NK-92 treated with Interleukin-12 subunit alpha and Interleukin-12 subunit beta, amount 100 ng/mL, for 24 hours (cell line): ENCODE results near the gene DIP2C.

Source experiments
- DNase-seq: peaks from one replicate; lab custom pipeline; 2025; lab: John Stamatoyannopoulos, UW

DIP2C gene

DNA sequence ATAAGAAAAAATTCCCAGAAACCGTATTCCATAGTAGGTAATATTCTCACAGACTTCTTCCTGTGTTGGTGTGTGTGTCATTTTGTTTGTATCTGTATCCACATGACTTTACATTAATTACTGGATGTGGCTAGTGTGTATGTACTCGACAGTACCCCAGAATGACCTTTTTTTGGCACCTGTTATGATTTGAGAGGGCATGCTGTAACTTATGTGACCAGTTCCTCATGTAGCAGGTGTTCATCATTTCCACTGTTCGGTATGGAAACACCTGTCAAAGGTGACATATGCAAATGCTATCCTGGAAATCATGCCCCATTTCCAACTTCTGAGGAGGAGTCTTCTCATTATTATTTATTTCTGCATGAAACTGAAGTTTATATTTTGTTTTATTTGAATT lies 464.9 kb downstream of the DIP2C start:
- DNase-seq, result no peak
